Spleen (tissue), 11 donors: ENCODE measurements around the gene SYNGR1. TPM values are rescaled to one million over a fixed set of nuclear protein-coding genes. Genes with fewer than 3 reads are reported as not detected.
A peak's percentile ranks its signal among the peaks of the same experiment; 100 is the strongest.

Experiments
- DNase-seq: peaks from one replicate; pipeline ENCODE4 v3.0.0-alpha.2; 2020
- H3K27ac ChIP-seq, 8 donors: fragments of 200-600 bp; sonication (generic) in 7 of 8; 1 replicate in 4 of 8; 2 replicates in 4 of 8; pipeline versions ENCODE4 v1.5.0 to v1.8.0; 2016 to 2021; ENCODE audit warnings: inconsistent platforms in 4 of 8, mild to moderate bottlenecking in 4 of 8, moderate library complexity in 1 of 8
- H3K27me3 ChIP-seq, 7 donors: fragments of 200-600 bp; sonication (generic) in 6 of 7; replicated peaks in 1 of 7; 1 replicate in 4 of 7; 2 replicates in 3 of 7; pipeline versions ENCODE4 v1.5.0 to v1.8.0; 2016 to 2021; ENCODE audit warnings: inconsistent platforms in 3 of 7, mild to moderate bottlenecking in 1 of 7
- H3K36me3 ChIP-seq, 6 donors: fragments of 200-600 bp; sonication (generic) in 5 of 6; 1 replicate in 4 of 6; 2 replicates in 2 of 6; pipeline versions ENCODE4 v1.5.0 to v1.8.0; 2016 to 2021; ENCODE audit warnings: inconsistent platforms in 2 of 6
- H3K4me1 ChIP-seq, 6 donors: fragments of 200-600 bp; sonication (generic) in 5 of 6; 1 replicate in 3 of 6; 2 replicates in 3 of 6; pipeline versions ENCODE4 v1.5.0 to v1.8.0; 2016 to 2021; ENCODE audit warnings: inconsistent platforms in 3 of 6
- H3K4me3 ChIP-seq, 8 donors: fragments of 200-600 bp; sonication (generic) in 7 of 8; 1 replicate in 4 of 8; 2 replicates in 4 of 8; pipeline versions ENCODE4 v1.5.0 to v1.8.0; 2016 to 2021; ENCODE audit warnings: inconsistent platforms in 4 of 8, mild to moderate bottlenecking in 4 of 8, moderate library complexity in 2 of 8
- H3K9me3 ChIP-seq, 8 donors: fragments of 200-600 bp; sonication (generic) in 7 of 8; 1 replicate in 4 of 8; 2 replicates in 4 of 8; pipeline versions ENCODE4 v1.5.0 to v1.8.0; 2016 to 2021; ENCODE audit warnings: inconsistent platforms in 4 of 8
- CTCF ChIP-seq, 11 experiments: fragments of 200-600 bp in 7 of 11; fragments of 450-650 bp in 4 of 11; sonication (generic) in 4 of 11; IDR thresholded peaks in 8 of 11; conservative IDR thresholded peaks in 3 of 11; 1 replicate in 7 of 11; 2 replicates in 4 of 11; pipeline versions ENCODE4 v1.4.0 to v1.8.0; 2016 to 2021; ENCODE audit warnings: antibody characterized with exemption in 11 of 11, inconsistent platforms in 4 of 11, mild to moderate bottlenecking in 1 of 11
- POLR2A ChIP-seq, 3 donors: fragments of 450-650 bp; IDR thresholded peaks; one replicate each; pipeline ENCODE4 v1.5.1; 2017; ENCODE audit warnings: antibody characterized with exemption in 3 of 3, mild to moderate bottlenecking in 1 of 3
- POLR2AphosphoS5 ChIP-seq, 3 donors: sonication (generic); formaldehyde crosslinking; IDR thresholded peaks; one replicate each; pipeline ENCODE4 v1.5.1; 2017; ENCODE audit warnings: antibody characterized with exemption in 3 of 3
- WGBS, 5 donors: extraction: QIAGEN DNeasy Blood & Tissue Kit in 3 of 5; methylation state at CpG; one replicate each; pipeline versions ENCODE4 v1.1.5 to v1.1.7; 2013 to 2018; 5-methylcytosine and 5-hydroxymethylcytosine counted together
- intact Hi-C: fragments of 100-400 bp; cut with DNase I; formaldehyde crosslinking; loops from one replicate; pipeline ENCODE4 v1.15.0; 2023; ENCODE audit warnings: low total_unique reads
- polyA plus RNA-seq, 3 donors: library from polyadenylated mRNA; stranded (reverse); fragments of 200-250 nt; gene quantifications; one replicate each; pipeline ENCODE4 v1.2.1, GENCODE V29; 2013
- total RNA-seq, 7 donors: library from RNA; depleted of rRNA in 3 of 7; stranded (reverse); fragments of >200 nt in 3 of 7; fragmentation: NEBNext Ultra II Directional in 4 of 7; extraction: Animal tissue kit (Norgen Biotek cat#: 25700) in 4 of 7; gene quantifications; one replicate each; pipeline versions ENCODE4 v1.1.0 to v1.2.1, GENCODE V29; 2016 to 2021
- donor health status: healthy with polysubstance abuse.
- donor health status: DM: no; HTN: no; CAD: no; lungs with moderate emphysema.
- donor health status: DM: no; HTN: no; CAD: no.
- donor health status: Bipolar disorder and iron deficiency.
- donor health status: healthy.
- donor health status: DM: no; HTN: no; CAD: no.
- donor health status: DM: yes; HTN: yes; CAD: no.

SYNGR1 gene
- total and polyA plus RNA-seq, 10 donors, result 8.0 to 35.1 (median 13.3) TPM

- TF ChIP-seq CTCF (IDR thresholded peaks at IDR 0.05 in 8 of 11, conservative IDR thresholded peaks at IDR 0.05 in 3 of 11) (no peak), POLR2AphosphoS5 (IDR thresholded peaks at IDR 0.05) (peak in 1 of 3 donors; percentile 55)
- DNase-seq, result peak; percentile 63
- Histone ChIP-seq H3K27me3 (no peaks in the 10 kb centered on the region), H3K27ac (no peak overlapping the region), H3K4me1 (peaks cover 0 to 32% (median 16%) of the 10 kb centered on the region in 6 donors), H3K9me3 (no peaks in the 10 kb centered on the region), H3K4me3 (no peak overlapping the region), H3K36me3 (peaks cover 0 to 100% (median 80%) of the 10 kb centered on the region in 6 donors)
- intact Hi-C loops, result no loop called here
- WGBS, 5 donors, result 95 to 99% (median 97%) methylated on average over 11 to 20 of the region's 20 CpGs
Observed at GRCh38 chr22:39426380-39427043, 76.7 kb downstream of the SYNGR1 start.

GRCh38 chr22:39427751-39428596 is 78.2 kb downstream of the SYNGR1 start:
- WGBS, 5 donors, result 86 to 96% (median 89%) methylated on average over 10 to 13 of the region's 13 CpGs
- Histone ChIP-seq H3K9me3 (no peaks in the 10 kb centered on the region), H3K36me3 (peaks cover 0 to 100% (median 78%) of the 10 kb centered on the region in 6 donors), H3K4me3 (no peak overlapping the region), H3K27me3 (no peaks in the 10 kb centered on the region), H3K4me1 (peaks cover 8 to 46% (median 30%) of the 10 kb centered on the region in 6 donors), H3K27ac (peak overlapping the region in 6 of 8 donors; percentile 13 to 91 (median 84))
- TF ChIP-seq CTCF (IDR thresholded peaks at IDR 0.05 in 8 of 11, conservative IDR thresholded peaks at IDR 0.05 in 3 of 11) (no peak), POLR2AphosphoS5 (IDR thresholded peaks at IDR 0.05) (no peak), POLR2A (IDR thresholded peaks at IDR 0.05) (no peak)
- intact Hi-C loops, result no loop called here
- peak; percentile 48 for DNase-seq

- Histone ChIP-seq H3K36me3 (peaks cover 0 to 100% (median 75%) of the 10 kb centered on the region in 6 donors), H3K4me3 (no peak overlapping the region), H3K4me1 (peaks cover 8 to 53% (median 33%) of the 10 kb centered on the region in 6 donors), H3K27ac (peak overlapping the region in 7 of 8 donors; percentile 41 to 91 (median 84)), H3K27me3 (no peaks in the 10 kb centered on the region), H3K9me3 (no peaks in the 10 kb centered on the region)
- peak; percentile 59 for DNase-seq
- intact Hi-C loops, result no loop called here
- TF ChIP-seq POLR2AphosphoS5 (IDR thresholded peaks at IDR 0.05) (no peak), POLR2A (IDR thresholded peaks at IDR 0.05) (no peak), CTCF (IDR thresholded peaks at IDR 0.05 in 8 of 11, conservative IDR thresholded peaks at IDR 0.05 in 3 of 11) (no peak)
- 85 to 95% (median 89%) methylated on average over 5 to 10 of the region's 10 CpGs for WGBS, 5 donors
Observed at GRCh38 chr22:39428597-39429071, 78.8 kb downstream of the SYNGR1 start.

GRCh38 chr22:39429186-39429585 is 79.4 kb downstream of the SYNGR1 start:
- no peak for TF ChIP-seq CTCF (IDR thresholded peaks at IDR 0.05 in 8 of 11, conservative IDR thresholded peaks at IDR 0.05 in 3 of 11)
- no peak for TF ChIP-seq POLR2AphosphoS5 (IDR thresholded peaks at IDR 0.05)
- TF ChIP-seq POLR2A (IDR thresholded peaks at IDR 0.05), result no peak
- WGBS, 5 donors, result 75 to 91% (median 83%) methylated on average over 13 of the region's 13 CpGs
- H3K4me3 ChIP-seq, result no peak overlapping the region
- no peaks in the 10 kb centered on the region for H3K27me3 ChIP-seq
- peak overlapping the region in 7 of 8 donors; percentile 47 to 91 (median 84) for H3K27ac ChIP-seq
- H3K36me3 ChIP-seq, result peaks cover 0 to 100% (median 70%) of the 10 kb centered on the region in 6 donors
- peaks cover 8 to 58% (median 33%) of the 10 kb centered on the region in 6 donors for H3K4me1 ChIP-seq
- H3K9me3 ChIP-seq, result no peaks in the 10 kb centered on the region
- intact Hi-C loops, result no loop called here
- DNase-seq, result peak; percentile 64
